Colonic mucosa (tissue), 4 donors: ENCODE data around the gene DMD. TPM values are rescaled to one million over a fixed set of nuclear protein-coding genes. Genes with fewer than 3 reads are reported as not detected.

ENCODE experiments used
- DNase-seq: peaks from one replicate; pipeline ENCODE4 v3.0.0-alpha.2; 2020
- H3K27ac ChIP-seq: fragments of 200-600 bp; one replicate; pipeline ENCODE4 v1.8.0; 2021
- H3K27me3 ChIP-seq: fragments of 200-600 bp; one replicate; pipeline ENCODE4 v1.8.0; 2021
- H3K36me3 ChIP-seq: fragments of 200-600 bp; one replicate; pipeline ENCODE4 v1.8.0; 2021
- H3K4me1 ChIP-seq: fragments of 200-600 bp; one replicate; pipeline ENCODE4 v1.8.0; 2021; ENCODE audit warnings: mild to moderate bottlenecking
- H3K4me3 ChIP-seq: fragments of 200-600 bp; one replicate; pipeline ENCODE4 v1.8.0; 2021
- H3K9ac ChIP-seq, 2 donors: one replicate each; pipeline ENCODE4 v1.7.0; 2013; ENCODE audit warnings: control low read depth in 2 of 2, low read depth in 2 of 2, low read length in 2 of 2
- H3K9me3 ChIP-seq: fragments of 200-600 bp; one replicate; pipeline ENCODE4 v1.8.0; 2021
- CTCF ChIP-seq: fragments of 200-600 bp; IDR thresholded peaks from one replicate; pipeline ENCODE4 v1.8.0; 2022; ENCODE audit warnings: antibody characterized with exemption, mild to moderate bottlenecking
- intact Hi-C: fragments of 100-400 bp; cut with DNase I; formaldehyde crosslinking; loops from one replicate; pipeline ENCODE4 v1.14.1; 2022
- total RNA-seq, 2 donors: library from RNA; stranded (reverse); fragmentation: NEBNext Ultra II Directional in 1 of 2; extraction: Animal tissue kit (Norgen Biotek cat#: 25700) in 1 of 2; gene quantifications; one replicate each; pipeline ENCODE4 v1.2.1, GENCODE V29; 2021
- donor health status: healthy.
- donor health status: DM: no; HTN: no; CAD: no.
- donor health status: DM: no; HTN: no; CAD: no.

Gene DMD
- total RNA-seq, 2 donors from 2014 or later, result 7.3 to 24.5 TPM

GRCh38 chrX:31127716-31128115 lies 2083.6 kb downstream of the DMD start:
- Histone ChIP-seq H3K27ac (no peak overlapping the region), H3K27me3 (no peaks in the 10 kb centered on the region), H3K36me3 (no peaks in the 10 kb centered on the region), H3K9ac (no peak overlapping the region), H3K9me3 (no peaks in the 10 kb centered on the region), H3K4me1 (no peaks in the 10 kb centered on the region), H3K4me3 (no peak overlapping the region)
- TF ChIP-seq CTCF, result no peak
- intact Hi-C loops, result no loop called here
- no peak for DNase-seq

- intact Hi-C loops, result no loop called here
- H3K27me3 ChIP-seq, result no peaks in the 10 kb centered on the region
- H3K9ac ChIP-seq, result no peak overlapping the region
- H3K4me1 ChIP-seq, result no peaks in the 10 kb centered on the region
- H3K9me3 ChIP-seq, result no peaks in the 10 kb centered on the region
- H3K27ac ChIP-seq, result no peak overlapping the region
- no peak for DNase-seq
- TF ChIP-seq CTCF, result no peak
- H3K4me3 ChIP-seq, result no peak overlapping the region
- H3K36me3 ChIP-seq, result no peaks in the 10 kb centered on the region
These were observed 2085.1 kb downstream of the DMD start for GRCh38 chrX:31126205-31126604.

GRCh38 chrX:31124536-31124935 lies 2086.8 kb downstream of the DMD start:
- Histone ChIP-seq H3K9me3 (no peaks in the 10 kb centered on the region), H3K36me3 (no peaks in the 10 kb centered on the region), H3K4me3 (no peak overlapping the region), H3K9ac (no peak overlapping the region), H3K4me1 (no peaks in the 10 kb centered on the region), H3K27me3 (no peaks in the 10 kb centered on the region), H3K27ac (no peak overlapping the region)
- intact Hi-C loops, result no loop called here
- no peak for TF ChIP-seq CTCF
- DNase-seq, result no peak

DNA sequence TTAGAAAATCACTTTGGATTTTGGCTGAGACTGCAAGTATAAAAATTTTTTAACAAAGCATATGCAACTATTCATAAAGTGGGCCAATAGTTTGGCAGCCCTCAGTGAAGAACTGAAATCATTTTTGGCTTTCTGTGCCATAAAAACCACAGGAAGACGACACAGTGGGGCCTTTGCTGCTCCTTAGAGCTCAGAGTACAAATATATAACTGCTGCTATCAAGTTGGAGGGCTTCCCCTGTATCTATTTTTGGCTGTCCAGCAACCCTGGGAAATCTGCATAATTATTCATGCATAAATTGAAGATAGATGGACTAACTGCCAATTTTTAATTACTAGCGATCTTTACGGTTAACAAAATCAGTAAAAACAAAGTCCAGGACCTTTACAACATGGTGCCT lies 2088.0 kb downstream of the DMD start:
- Histone ChIP-seq H3K9me3 (no peaks in the 10 kb centered on the region), H3K27ac (no peak overlapping the region), H3K9ac (no peak overlapping the region), H3K4me3 (no peak overlapping the region), H3K4me1 (no peaks in the 10 kb centered on the region), H3K36me3 (no peaks in the 10 kb centered on the region), H3K27me3 (no peaks in the 10 kb centered on the region)
- intact Hi-C loops, result no loop called here
- no peak for DNase-seq
- TF ChIP-seq CTCF, result no peak

GRCh38 chrX:31117266-31117665 lies 2094.1 kb downstream of the DMD start:
- H3K4me1 ChIP-seq, result no peaks in the 10 kb centered on the region
- no peak overlapping the region for H3K4me3 ChIP-seq
- H3K9me3 ChIP-seq, result no peaks in the 10 kb centered on the region
- H3K27ac ChIP-seq, result no peak overlapping the region
- DNase-seq, result no peak
- intact Hi-C loops, result no loop called here
- H3K9ac ChIP-seq, result no peak overlapping the region
- H3K36me3 ChIP-seq, result no peaks in the 10 kb centered on the region
- no peaks in the 10 kb centered on the region for H3K27me3 ChIP-seq
- no peak for TF ChIP-seq CTCF

- no peaks in the 10 kb centered on the region for H3K9me3 ChIP-seq
- H3K27ac ChIP-seq, result no peak overlapping the region
- no peak for DNase-seq
- intact Hi-C loops, result no loop called here
- no peaks in the 10 kb centered on the region for H3K4me1 ChIP-seq
- no peaks in the 10 kb centered on the region for H3K27me3 ChIP-seq
- H3K4me3 ChIP-seq, result no peak overlapping the region
- H3K9ac ChIP-seq, result no peak overlapping the region
- no peak for TF ChIP-seq CTCF
- H3K36me3 ChIP-seq, result no peaks in the 10 kb centered on the region
These were observed 2096.0 kb downstream of the DMD start for GRCh38 chrX:31115398-31115797.
